ENCODE data around the gene ADARB1. TPM values are rescaled to one million over a fixed set of nuclear protein-coding genes. Genes with fewer than 3 reads are reported as not detected.
A peak's percentile ranks its signal among the peaks of the same experiment; 100 is the strongest.

Gene ADARB1
- total and polyA plus RNA-seq, 4 donors = 54.7 to 224 (median 90.6) TPM

DNA sequence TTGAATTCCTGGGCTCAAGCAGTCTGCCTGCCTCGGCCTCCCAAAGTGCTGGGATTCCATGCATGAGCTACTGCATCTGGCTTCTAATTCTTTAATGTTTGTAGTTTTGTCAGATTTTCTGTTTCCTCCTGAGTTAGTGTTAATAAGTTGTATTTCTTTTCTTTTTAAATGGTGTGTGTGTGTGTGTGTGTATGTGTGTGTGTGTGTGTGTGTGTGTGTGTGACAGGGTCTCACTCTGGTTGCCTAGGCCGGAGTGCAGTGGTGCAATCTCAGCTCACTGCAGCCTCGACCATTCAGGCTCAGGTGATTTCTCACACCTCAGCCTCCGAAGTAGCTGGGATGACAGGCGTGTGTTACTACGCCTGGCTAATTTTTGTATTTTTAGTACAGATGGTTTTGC is 50.2 kb downstream of the ADARB1 start:
- H3K27ac ChIP-seq (ENCODE audit: low read depth in 1 of 2, low read length in 2 of 2) = no peak overlapping the region
- intact Hi-C loops (cut with DNase I) = no loop called here

DNA sequence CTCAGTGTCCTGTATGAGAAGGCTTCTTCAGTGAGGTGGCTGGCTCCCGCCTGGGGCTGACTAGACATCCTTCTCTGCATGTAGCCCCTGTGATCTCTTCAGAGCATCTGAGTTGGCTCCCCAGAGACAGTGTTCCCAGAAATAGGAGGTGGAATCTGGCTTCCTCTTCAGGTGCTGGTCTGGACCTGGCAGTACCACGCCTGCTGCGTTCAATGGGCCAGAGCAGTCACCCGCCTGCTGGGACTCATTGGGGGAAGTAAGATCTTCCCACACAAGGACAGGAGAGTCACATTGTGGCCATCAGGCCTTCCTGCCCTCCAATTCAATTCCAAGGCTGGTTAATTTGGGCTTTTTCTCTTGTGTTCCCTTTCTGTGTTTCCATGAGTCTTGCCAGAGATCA is 51.0 kb downstream of the ADARB1 start:
- H3K27ac ChIP-seq (ENCODE audit: low read depth in 1 of 2, low read length in 2 of 2) = no peak overlapping the region
- H3K4me1 ChIP-seq (ENCODE audit: control insufficient read depth in 1 of 2, insufficient read depth in 2 of 2, low read length in 2 of 2) = no peaks in the 10 kb centered on the region

More for the DNA sequence above, 50.2 kb downstream of the ADARB1 start:
- Histone ChIP-seq H3K4me1 (ENCODE audit: control insufficient read depth in 1 of 2, insufficient read depth in 2 of 2, low read length in 2 of 2) (no peaks in the 10 kb centered on the region), H3K4me3 (ENCODE audit: low read length in 2 of 2) (no peak overlapping the region), H3K27me3 (ENCODE audit: control insufficient read depth in 1 of 2, insufficient read depth in 2 of 2, low read length in 1 of 2) (no peaks in the 10 kb centered on the region), H3K9me3 (ENCODE audit: control insufficient read depth, low read length) (no peaks in the 10 kb centered on the region), H3K36me3 (ENCODE audit: control insufficient read depth in 1 of 2, insufficient read depth in 2 of 2, low read length in 1 of 2) (peaks cover 0 to 2% of the 10 kb centered on the region in 2 donors)
- ATAC-seq (ENCODE audit: low FRiP score) (no peak), DNase-seq (no peak)
- 79 to 80% methylated on average over 6 of the region's 6 CpGs for WGBS, 2 donors

DNA sequence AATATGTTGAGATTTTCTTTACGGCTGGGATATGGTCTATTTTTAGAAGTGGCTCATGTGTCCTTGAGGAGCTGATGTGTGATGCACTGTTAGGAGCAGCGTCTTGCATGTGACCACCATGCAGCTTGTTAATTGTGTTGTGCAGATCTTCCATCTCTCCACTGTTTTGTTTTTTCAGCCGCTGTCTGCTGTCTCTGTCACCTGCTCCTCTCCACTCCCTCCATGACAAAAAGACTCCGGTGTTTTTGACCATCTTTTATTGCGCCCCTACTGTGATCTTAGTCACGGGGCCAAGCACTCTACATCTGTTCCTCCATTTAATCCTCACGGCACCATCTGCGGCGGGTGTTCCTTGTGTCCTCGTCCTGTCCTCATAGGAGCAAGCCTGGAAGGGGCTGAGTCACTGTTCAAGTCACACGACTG is 51.8 kb downstream of the ADARB1 start:
- no peak for ATAC-seq (ENCODE audit: low FRiP score)
- intact Hi-C loops (cut with DNase I) = loop anchor here (5.0 kb wide), 2 partner anchors 49 to 54 kb away; partner anchors contain the start of gene ADARB1 (in 1 of the 2)
- peaks cover 0 to 2% of the 10 kb centered on the region in 2 donors for H3K36me3 ChIP-seq (ENCODE audit: control insufficient read depth in 1 of 2, insufficient read depth in 2 of 2, low read length in 1 of 2)

More for the DNA sequence above, 51.0 kb downstream of the ADARB1 start:
- ATAC-seq (ENCODE audit: low FRiP score) = no peak
- DNase-seq = no peak
- 79 to 82% methylated on average over 4 of the region's 4 CpGs for WGBS, 2 donors
- Histone ChIP-seq H3K4me3 (ENCODE audit: low read length in 2 of 2) (no peak overlapping the region), H3K27me3 (ENCODE audit: control insufficient read depth in 1 of 2, insufficient read depth in 2 of 2, low read length in 1 of 2) (no peaks in the 10 kb centered on the region), H3K9me3 (ENCODE audit: control insufficient read depth, low read length) (no peaks in the 10 kb centered on the region), H3K36me3 (ENCODE audit: control insufficient read depth in 1 of 2, insufficient read depth in 2 of 2, low read length in 1 of 2) (peaks cover 0 to 2% of the 10 kb centered on the region in 2 donors)
- intact Hi-C loops (cut with DNase I) = loop anchor here (5.0 kb wide), 2 partner anchors 48 to 53 kb away; partner anchors contain the start of gene ADARB1 (in 1 of the 2)

DNA sequence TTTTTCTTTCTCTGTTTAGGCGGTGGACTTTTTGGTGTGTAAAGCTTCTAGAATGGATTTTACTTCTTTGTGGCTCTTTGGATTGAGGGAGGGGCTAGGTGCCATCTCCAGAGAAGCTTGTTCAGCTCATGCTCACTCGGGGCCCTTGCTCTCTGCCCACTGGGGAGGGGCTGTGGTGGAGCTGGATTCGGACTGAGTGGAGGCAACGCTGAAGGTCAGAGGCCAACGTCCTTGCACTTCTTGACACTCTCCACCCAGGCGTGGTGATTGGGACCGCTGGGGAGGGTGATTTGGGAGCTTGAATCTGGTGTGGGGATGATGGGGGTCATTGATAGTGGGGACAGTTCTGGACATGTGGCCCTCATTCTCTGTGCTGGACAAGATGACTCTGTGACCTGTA is 52.6 kb downstream of the ADARB1 start:
- Histone ChIP-seq H3K36me3 (ENCODE audit: control insufficient read depth in 1 of 2, insufficient read depth in 2 of 2, low read length in 1 of 2) (no peaks in the 10 kb centered on the region), H3K27me3 (ENCODE audit: control insufficient read depth in 1 of 2, insufficient read depth in 2 of 2, low read length in 1 of 2) (no peaks in the 10 kb centered on the region), H3K4me1 (ENCODE audit: control insufficient read depth in 1 of 2, insufficient read depth in 2 of 2, low read length in 2 of 2) (no peaks in the 10 kb centered on the region), H3K27ac (ENCODE audit: low read depth in 1 of 2, low read length in 2 of 2) (no peak overlapping the region), H3K9me3 (ENCODE audit: control insufficient read depth, low read length) (no peaks in the 10 kb centered on the region), H3K4me3 (ENCODE audit: low read length in 2 of 2) (no peak overlapping the region)
- WGBS, 2 donors = 68 to 79% methylated on average over 7 of the region's 7 CpGs
- no peak for DNase-seq
- intact Hi-C loops (cut with DNase I) = loop anchor here (5.0 kb wide), 2 partner anchors 50 to 55 kb away; partner anchors contain the start of gene ADARB1 (in 1 of the 2)
- ATAC-seq (ENCODE audit: low FRiP score) = no peak

More for the DNA sequence above, 51.8 kb downstream of the ADARB1 start:
- DNase-seq = no peak
- no peaks in the 10 kb centered on the region for H3K4me1 ChIP-seq (ENCODE audit: control insufficient read depth in 1 of 2, insufficient read depth in 2 of 2, low read length in 2 of 2)
- no peak overlapping the region for H3K27ac ChIP-seq (ENCODE audit: low read depth in 1 of 2, low read length in 2 of 2)
- H3K9me3 ChIP-seq (ENCODE audit: control insufficient read depth, low read length) = no peaks in the 10 kb centered on the region
- 57 to 64% methylated on average over 11 of the region's 11 CpGs for WGBS, 2 donors
- no peaks in the 10 kb centered on the region for H3K27me3 ChIP-seq (ENCODE audit: control insufficient read depth in 1 of 2, insufficient read depth in 2 of 2, low read length in 1 of 2)
- no peak overlapping the region for H3K4me3 ChIP-seq (ENCODE audit: low read length in 2 of 2)

DNA sequence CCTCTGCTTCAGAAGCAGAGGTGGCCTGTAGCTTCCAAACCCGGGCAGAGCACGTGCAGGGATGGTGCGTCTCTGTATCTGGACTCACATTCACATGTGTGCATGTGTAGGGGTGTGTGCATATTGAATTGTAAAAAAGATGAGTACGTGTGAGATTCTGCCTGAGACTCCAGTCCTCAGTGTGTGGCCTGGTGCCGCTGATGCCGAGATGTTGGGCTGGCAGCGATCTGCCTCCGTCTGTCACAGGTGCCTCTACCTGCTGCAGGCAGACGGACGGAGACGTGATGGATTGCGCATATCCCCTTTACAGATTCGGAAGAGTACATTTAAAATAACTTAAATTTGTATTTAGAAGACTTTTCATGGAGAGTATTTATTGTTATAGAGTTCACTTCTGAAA is 53.6 kb downstream of the ADARB1 start:
- no peaks in the 10 kb centered on the region for H3K36me3 ChIP-seq (ENCODE audit: control insufficient read depth in 1 of 2, insufficient read depth in 2 of 2, low read length in 1 of 2)
- no peaks in the 10 kb centered on the region for H3K27me3 ChIP-seq (ENCODE audit: control insufficient read depth in 1 of 2, insufficient read depth in 2 of 2, low read length in 1 of 2)
- WGBS, 2 donors = 77% methylated on average over 13 of the region's 13 CpGs
- no peaks in the 10 kb centered on the region for H3K9me3 ChIP-seq (ENCODE audit: control insufficient read depth, low read length)
- DNase-seq (no peak), ATAC-seq (ENCODE audit: low FRiP score) (no peak)
- H3K4me3 ChIP-seq (ENCODE audit: low read length in 2 of 2) = no peak overlapping the region
- intact Hi-C loops (cut with DNase I) = loop anchor here (2.0 to 5.0 kb wide), 3 partner anchors 51 to 179 kb away; partner anchors contain the start of gene ADARB1 (in 1 of the 2)
- no peaks in the 10 kb centered on the region for H3K4me1 ChIP-seq (ENCODE audit: control insufficient read depth in 1 of 2, insufficient read depth in 2 of 2, low read length in 2 of 2)
- H3K27ac ChIP-seq (ENCODE audit: low read depth in 1 of 2, low read length in 2 of 2) = peak overlapping the region in 1 of 2 donors; percentile 62

DNA sequence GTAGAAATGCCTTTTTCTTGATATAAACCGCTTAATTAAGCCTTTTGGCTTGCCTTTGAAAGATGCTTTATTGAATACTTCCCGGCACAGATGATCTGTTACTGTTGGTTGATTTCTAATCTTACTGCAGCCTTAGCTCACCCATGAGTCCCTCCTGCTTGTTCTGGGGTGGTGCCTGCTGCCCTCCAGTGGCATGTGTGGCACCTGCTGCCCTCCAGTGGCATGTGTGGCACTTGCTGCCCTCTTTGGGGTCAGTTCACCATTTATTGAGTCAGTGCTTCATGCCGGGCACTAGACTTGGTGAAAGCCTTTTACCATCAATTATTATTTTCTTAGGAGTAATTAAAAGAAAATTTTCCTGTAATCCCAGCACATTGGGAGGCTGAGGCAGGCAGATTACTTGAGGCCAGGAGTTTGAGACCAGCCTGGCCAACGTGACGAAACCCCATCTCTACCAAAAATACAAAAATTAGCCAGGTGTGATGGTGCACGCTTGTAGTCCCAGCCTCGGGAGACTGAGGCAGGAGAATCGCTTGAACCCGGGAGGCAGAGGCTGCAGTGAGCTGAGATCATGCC is 54.3 kb downstream of the ADARB1 start:
- no peaks in the 10 kb centered on the region for H3K4me1 ChIP-seq (ENCODE audit: control insufficient read depth in 1 of 2, insufficient read depth in 2 of 2, low read length in 2 of 2)
- WGBS, 2 donors = 24 to 26% methylated on average over 9 of the region's 9 CpGs
- intact Hi-C loops (cut with DNase I) = loop anchor here (2.0 to 5.0 kb wide), 3 partner anchors 51 to 180 kb away; partner anchors contain the start of gene ADARB1 (in 1 of the 2)

DNA sequence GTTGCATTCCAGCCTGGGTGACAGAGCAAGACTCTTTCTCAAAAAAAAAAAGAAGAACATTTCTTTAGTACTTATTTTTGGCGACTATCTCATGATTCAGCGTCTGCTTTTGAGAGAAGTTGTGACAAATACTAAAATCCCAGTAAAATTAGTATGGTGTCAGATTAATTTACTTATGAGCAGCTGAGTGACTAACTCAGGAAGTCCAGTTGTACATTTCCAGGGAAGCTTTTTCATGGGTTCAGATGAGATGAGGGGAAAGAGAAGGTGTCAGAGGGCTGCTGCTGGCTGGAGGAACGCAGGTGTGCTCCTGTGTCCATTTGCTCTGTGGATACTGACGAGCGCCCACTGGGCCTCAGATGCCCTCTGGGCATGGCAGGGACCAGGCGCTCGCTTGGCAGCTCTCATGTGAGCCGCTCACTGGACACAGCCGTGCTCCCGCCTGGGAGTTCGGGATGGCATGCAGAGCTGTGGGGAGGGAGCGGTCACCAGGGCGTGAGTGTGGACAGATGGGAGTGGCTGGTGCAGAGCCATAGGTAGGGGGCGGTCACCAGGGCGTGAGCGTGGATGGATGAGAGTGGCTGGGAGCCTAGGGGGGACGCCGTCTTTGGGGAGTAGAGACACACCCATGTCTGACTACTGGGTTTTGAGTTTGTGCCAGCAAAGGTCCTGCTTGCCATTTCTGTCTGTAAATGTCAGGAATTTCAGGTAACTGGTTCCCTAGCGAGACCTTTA is 55.0 kb downstream of the ADARB1 start:
- 14 to 15% methylated on average over 19 of the region's 19 CpGs for WGBS, 2 donors
- H3K36me3 ChIP-seq (ENCODE audit: control insufficient read depth in 1 of 2, insufficient read depth in 2 of 2, low read length in 1 of 2) = no peaks in the 10 kb centered on the region
- H3K27ac ChIP-seq (ENCODE audit: low read depth in 1 of 2, low read length in 2 of 2) = peak overlapping the region; percentile 4 to 88
- intact Hi-C loops (cut with DNase I) = loop anchor here (2.0 to 5.0 kb wide), 3 partner anchors 52 to 181 kb away; partner anchors contain the start of gene ADARB1 (in 1 of the 2)
- peak; percentile 69 to 85 for DNase-seq
- no peaks in the 10 kb centered on the region for H3K27me3 ChIP-seq (ENCODE audit: control insufficient read depth in 1 of 2, insufficient read depth in 2 of 2, low read length in 1 of 2)
- no peaks in the 10 kb centered on the region for H3K4me1 ChIP-seq (ENCODE audit: control insufficient read depth in 1 of 2, insufficient read depth in 2 of 2, low read length in 2 of 2)
- peak; percentile 61 for ATAC-seq (ENCODE audit: low FRiP score)
- no peak overlapping the region for H3K4me3 ChIP-seq (ENCODE audit: low read length in 2 of 2)
- no peaks in the 10 kb centered on the region for H3K9me3 ChIP-seq (ENCODE audit: control insufficient read depth, low read length)

More for the DNA sequence above, 54.3 kb downstream of the ADARB1 start:
- ATAC-seq (ENCODE audit: low FRiP score) (peak; percentile 86), DNase-seq (peak; percentile 86 to 91)
- Histone ChIP-seq H3K27ac (ENCODE audit: low read depth in 1 of 2, low read length in 2 of 2) (peak overlapping the region; percentile 4 to 45), H3K27me3 (ENCODE audit: control insufficient read depth in 1 of 2, insufficient read depth in 2 of 2, low read length in 1 of 2) (no peaks in the 10 kb centered on the region), H3K9me3 (ENCODE audit: control insufficient read depth, low read length) (no peaks in the 10 kb centered on the region), H3K4me3 (ENCODE audit: low read length in 2 of 2) (no peak overlapping the region), H3K36me3 (ENCODE audit: control insufficient read depth in 1 of 2, insufficient read depth in 2 of 2, low read length in 1 of 2) (no peaks in the 10 kb centered on the region)

DNA sequence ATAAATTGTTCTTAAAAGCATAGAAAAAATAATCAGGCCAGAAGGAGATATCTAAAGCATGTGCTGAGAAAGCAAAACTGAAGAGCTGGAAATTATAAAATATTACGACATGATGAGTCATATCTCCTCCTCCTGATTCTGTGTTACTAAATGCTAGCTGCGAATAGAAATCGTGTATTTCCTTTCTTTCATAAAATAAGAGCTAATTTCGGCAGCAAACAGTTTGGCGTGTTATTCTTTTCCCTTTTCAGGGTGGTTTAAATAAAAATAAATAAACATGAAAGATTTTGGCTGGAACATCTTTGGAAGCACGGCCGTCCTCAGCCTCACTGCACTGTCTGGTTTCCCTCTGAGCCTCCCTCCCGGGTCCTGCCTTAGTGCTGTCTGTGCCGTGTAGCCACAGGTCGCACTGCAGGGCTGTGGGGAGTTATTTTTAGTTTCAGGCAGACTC is 56.0 kb downstream of the ADARB1 start:
- peak overlapping the region; percentile 23 to 86 for H3K27ac ChIP-seq (ENCODE audit: low read depth in 1 of 2, low read length in 2 of 2)
- no peak overlapping the region for H3K4me3 ChIP-seq (ENCODE audit: low read length in 2 of 2)
- no peaks in the 10 kb centered on the region for H3K36me3 ChIP-seq (ENCODE audit: control insufficient read depth in 1 of 2, insufficient read depth in 2 of 2, low read length in 1 of 2)
- WGBS, 2 donors = 2% methylated on average over 10 of the region's 10 CpGs
- DNase-seq = no peak
- H3K4me1 ChIP-seq (ENCODE audit: control insufficient read depth in 1 of 2, insufficient read depth in 2 of 2, low read length in 2 of 2) = no peaks in the 10 kb centered on the region
- H3K27me3 ChIP-seq (ENCODE audit: control insufficient read depth in 1 of 2, insufficient read depth in 2 of 2, low read length in 1 of 2) = no peaks in the 10 kb centered on the region
- intact Hi-C loops (cut with DNase I) = loop anchor here (2.0 to 10.0 kb wide), 3 partner anchors 178 to 304 kb away; partner anchors contain the start of gene PTTG1IP (in 2 of the 2)
- H3K9me3 ChIP-seq (ENCODE audit: control insufficient read depth, low read length) = no peaks in the 10 kb centered on the region
- peak; percentile 75 for ATAC-seq (ENCODE audit: low FRiP score)
